Activated CD4-positive, alpha-beta T cell treated with anti-CD3 and anti-CD28 coated beads for 48 hours (primary cell): ENCODE results near the gene SMARCC1.
"Not testable (repeated sequence)": the region's sequence is repeated elsewhere in the genome, so short reads cannot be mapped to it uniquely, and the experiment has no call there.

Experiments used
- DNase-seq: peaks from one replicate; pipeline ENCODE4 v3.0.0-alpha.2; 2020

The SMARCC1 gene

GRCh38 chr3:47766186-47766585 lies 15.5 kb downstream of the SMARCC1 start:
- DNase-seq = no peak

GRCh38 chr3:47762233-47762632 lies 19.5 kb downstream of the SMARCC1 start:
- DNase-seq = no peak

GRCh38 chr3:47761046-47761445 lies 20.6 kb downstream of the SMARCC1 start:
- no peak for DNase-seq

GRCh38 chr3:47760207-47760606 lies 21.5 kb downstream of the SMARCC1 start:
- not testable (repeated sequence) for DNase-seq

- DNase-seq = no peak
Observed at GRCh38 chr3:47758261-47759025, 23.2 kb downstream of the SMARCC1 start.

- no peak for DNase-seq
Observed at GRCh38 chr3:47752716-47753115, 29.0 kb downstream of the SMARCC1 start.

- not testable (repeated sequence) for DNase-seq
Observed at GRCh38 chr3:47750811-47751354, 30.8 kb downstream of the SMARCC1 start.

- DNase-seq = no peak
Observed at GRCh38 chr3:47747558-47747957, 34.1 kb downstream of the SMARCC1 start.

GRCh38 chr3:47746264-47746663 lies 35.4 kb downstream of the SMARCC1 start:
- no peak for DNase-seq

- DNase-seq = no peak
Observed at GRCh38 chr3:47743855-47744254, 37.8 kb downstream of the SMARCC1 start.

- not testable (repeated sequence) for DNase-seq
Observed at GRCh38 chr3:47743352-47743751, 38.3 kb downstream of the SMARCC1 start.

- DNase-seq = no peak
Observed at GRCh38 chr3:47741925-47742324, 39.8 kb downstream of the SMARCC1 start.

GRCh38 chr3:47732143-47732542 lies 49.5 kb downstream of the SMARCC1 start:
- no peak for DNase-seq

- DNase-seq = no peak
Observed at GRCh38 chr3:47731061-47731460, 50.6 kb downstream of the SMARCC1 start.

GRCh38 chr3:47722859-47723258 lies 58.8 kb downstream of the SMARCC1 start:
- no peak for DNase-seq

GRCh38 chr3:47717448-47717847 lies 64.2 kb downstream of the SMARCC1 start:
- DNase-seq = not testable (repeated sequence)

- DNase-seq = no peak
Observed at GRCh38 chr3:47716656-47717055, 65.0 kb downstream of the SMARCC1 start.

- no peak for DNase-seq
Observed at GRCh38 chr3:47715928-47716327, 65.8 kb downstream of the SMARCC1 start.

GRCh38 chr3:47714606-47715005 lies 67.1 kb downstream of the SMARCC1 start:
- DNase-seq = no peak

- no peak for DNase-seq
Observed at GRCh38 chr3:47713655-47714054, 68.0 kb downstream of the SMARCC1 start.

GRCh38 chr3:47712398-47712797 lies 69.3 kb downstream of the SMARCC1 start:
- no peak for DNase-seq

- no peak for DNase-seq
Observed at GRCh38 chr3:47711596-47711995, 70.1 kb downstream of the SMARCC1 start.

GRCh38 chr3:47705391-47705790 lies 76.3 kb downstream of the SMARCC1 start:
- no peak for DNase-seq

- DNase-seq = no peak
Observed at GRCh38 chr3:47704237-47704612, 77.5 kb downstream of the SMARCC1 start.

GRCh38 chr3:47701388-47701787 lies 80.3 kb downstream of the SMARCC1 start:
- DNase-seq = no peak
